OCI-LY3 (cell line): ENCODE measurements around the gene IQCE.

ENCODE experiments used
- EZH2phosphoT487 ChIP-seq: fragments of 200-600 bp; shearing (Covaris generic); IDR thresholded peaks from 2 replicates; pipeline ENCODE4 v1.6.1; 2018; ENCODE audit warnings: antibody characterized with exemption, mixed run types, low read depth
- TF ChIP-seq, protein P1 (sequence below): fragments of 200-600, 300-600 bp; sonication (generic); IDR thresholded peaks from 2 replicates; pipeline ENCODE4 v1.5.1; 2014; ENCODE audit warnings: antibody characterized with exemption, low read length, low read depth

DNA sequence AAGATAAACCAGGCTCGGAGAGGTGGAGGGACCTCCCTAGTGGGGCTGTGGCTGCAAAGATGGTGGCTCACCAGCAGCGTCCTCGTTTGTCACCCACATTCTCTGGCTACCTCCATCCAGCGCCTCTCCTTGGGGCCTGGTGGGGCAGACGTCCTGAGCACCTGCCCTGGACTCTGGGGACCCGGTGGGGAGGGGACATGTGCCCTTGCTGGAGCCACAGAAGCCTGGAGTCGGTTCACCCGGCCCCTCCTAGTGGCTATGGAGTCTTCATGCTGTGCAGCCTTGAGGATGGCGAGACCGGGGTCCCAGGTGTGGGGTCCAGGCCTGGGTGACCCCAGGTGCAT, 87.5 kb downstream of the IQCE start:
- TF ChIP-seq, protein P1, sequence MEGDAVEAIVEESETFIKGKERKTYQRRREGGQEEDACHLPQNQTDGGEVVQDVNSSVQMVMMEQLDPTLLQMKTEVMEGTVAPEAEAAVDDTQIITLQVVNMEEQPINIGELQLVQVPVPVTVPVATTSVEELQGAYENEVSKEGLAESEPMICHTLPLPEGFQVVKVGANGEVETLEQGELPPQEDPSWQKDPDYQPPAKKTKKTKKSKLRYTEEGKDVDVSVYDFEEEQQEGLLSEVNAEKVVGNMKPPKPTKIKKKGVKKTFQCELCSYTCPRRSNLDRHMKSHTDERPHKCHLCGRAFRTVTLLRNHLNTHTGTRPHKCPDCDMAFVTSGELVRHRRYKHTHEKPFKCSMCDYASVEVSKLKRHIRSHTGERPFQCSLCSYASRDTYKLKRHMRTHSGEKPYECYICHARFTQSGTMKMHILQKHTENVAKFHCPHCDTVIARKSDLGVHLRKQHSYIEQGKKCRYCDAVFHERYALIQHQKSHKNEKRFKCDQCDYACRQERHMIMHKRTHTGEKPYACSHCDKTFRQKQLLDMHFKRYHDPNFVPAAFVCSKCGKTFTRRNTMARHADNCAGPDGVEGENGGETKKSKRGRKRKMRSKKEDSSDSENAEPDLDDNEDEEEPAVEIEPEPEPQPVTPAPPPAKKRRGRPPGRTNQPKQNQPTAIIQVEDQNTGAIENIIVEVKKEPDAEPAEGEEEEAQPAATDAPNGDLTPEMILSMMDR, result no peak
- no peak for TF ChIP-seq EZH2phosphoT487
